Measurements from ENCODE around the gene UST. TPM values are rescaled to one million over a fixed set of nuclear protein-coding genes. Genes with fewer than 3 reads are reported as not detected.

Gene UST
- total RNA-seq, 1 experiment from 2014 or later = 3.9 TPM

DNA sequence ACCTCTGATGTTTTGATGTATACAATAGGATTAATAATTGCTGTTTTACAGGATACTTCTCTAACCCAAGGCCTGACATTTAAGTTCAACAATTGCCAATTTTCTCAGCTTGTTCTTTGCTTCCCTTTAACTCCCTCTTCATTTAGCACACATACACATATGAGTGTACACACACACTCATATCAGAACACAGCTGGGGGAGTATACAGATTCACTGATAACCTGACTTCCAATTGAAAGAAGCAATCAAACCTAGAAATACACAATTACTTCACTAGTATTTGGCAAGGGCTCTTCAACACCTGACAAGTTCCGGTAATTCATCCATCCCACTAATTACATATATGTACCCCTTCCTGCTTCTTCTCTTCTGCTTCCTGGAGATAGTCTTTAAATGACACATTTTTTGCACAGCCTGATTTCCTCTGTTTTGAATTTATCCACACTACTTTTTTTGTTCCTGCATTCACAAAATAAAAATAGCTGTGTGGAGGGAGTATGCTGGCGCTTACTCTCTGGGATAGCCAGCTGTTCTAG, 11.2 kb downstream of the UST start:
- CTCF ChIA-PET = no interaction called here
- Histone ChIP-seq H3K27me3 (ENCODE audit: low read length) (no peaks in the 10 kb centered on the region), H3K36me3 (ENCODE audit: low read depth, low read length) (no peaks in the 10 kb centered on the region), H3K27ac (ENCODE audit: low read length) (no peak overlapping the region), H2AFZ (ENCODE audit: low read length) (no peak overlapping the region), H3K4me1 (ENCODE audit: insufficient read depth, low read length) (no peaks in the 10 kb centered on the region), H3K4me2 (ENCODE audit: low read length) (no peak overlapping the region), H3F3A (ENCODE audit: low read length, unreplicated experiment) (no peaks in the 10 kb centered on the region), H3K9me2 (replicated peaks; ENCODE audit: low read length) (no peaks in the 10 kb centered on the region), H3K9ac (ENCODE audit: low read length) (no peak overlapping the region), H3K4me3 (ENCODE audit: low read length) (no peak overlapping the region), H4K20me1 (ENCODE audit: low read length) (no peaks in the 10 kb centered on the region), H3K79me2 (ENCODE audit: low read length) (no peaks in the 10 kb centered on the region), H3K9me3 (ENCODE audit: low read length) (no peaks in the 10 kb centered on the region)
- no peak for ATAC-seq
- POLR2A ChIA-PET (ENCODE audit: unreplicated experiment) = no interaction called here
- intact Hi-C loops (cut with micrococcal nuclease) = no loop called here
- no peak for DNase-seq
- no TSS peak for BruUV-seq (replicated peaks)
- TF ChIP-seq, protein P1, sequence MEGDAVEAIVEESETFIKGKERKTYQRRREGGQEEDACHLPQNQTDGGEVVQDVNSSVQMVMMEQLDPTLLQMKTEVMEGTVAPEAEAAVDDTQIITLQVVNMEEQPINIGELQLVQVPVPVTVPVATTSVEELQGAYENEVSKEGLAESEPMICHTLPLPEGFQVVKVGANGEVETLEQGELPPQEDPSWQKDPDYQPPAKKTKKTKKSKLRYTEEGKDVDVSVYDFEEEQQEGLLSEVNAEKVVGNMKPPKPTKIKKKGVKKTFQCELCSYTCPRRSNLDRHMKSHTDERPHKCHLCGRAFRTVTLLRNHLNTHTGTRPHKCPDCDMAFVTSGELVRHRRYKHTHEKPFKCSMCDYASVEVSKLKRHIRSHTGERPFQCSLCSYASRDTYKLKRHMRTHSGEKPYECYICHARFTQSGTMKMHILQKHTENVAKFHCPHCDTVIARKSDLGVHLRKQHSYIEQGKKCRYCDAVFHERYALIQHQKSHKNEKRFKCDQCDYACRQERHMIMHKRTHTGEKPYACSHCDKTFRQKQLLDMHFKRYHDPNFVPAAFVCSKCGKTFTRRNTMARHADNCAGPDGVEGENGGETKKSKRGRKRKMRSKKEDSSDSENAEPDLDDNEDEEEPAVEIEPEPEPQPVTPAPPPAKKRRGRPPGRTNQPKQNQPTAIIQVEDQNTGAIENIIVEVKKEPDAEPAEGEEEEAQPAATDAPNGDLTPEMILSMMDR (conservative IDR thresholded peaks at IDR 0.05; ENCODE audit: low read depth, low read length) = no peak
- TF ChIP-seq EZH2 (IDR thresholded peaks at IDR 0.05; ENCODE audit: low read length, unreplicated experiment) = no peak
- TF ChIP-seq EZH2phosphoT487 (IDR thresholded peaks at IDR 0.05; ENCODE audit: borderline replicate concordance, low read length) = no peak

DNA sequence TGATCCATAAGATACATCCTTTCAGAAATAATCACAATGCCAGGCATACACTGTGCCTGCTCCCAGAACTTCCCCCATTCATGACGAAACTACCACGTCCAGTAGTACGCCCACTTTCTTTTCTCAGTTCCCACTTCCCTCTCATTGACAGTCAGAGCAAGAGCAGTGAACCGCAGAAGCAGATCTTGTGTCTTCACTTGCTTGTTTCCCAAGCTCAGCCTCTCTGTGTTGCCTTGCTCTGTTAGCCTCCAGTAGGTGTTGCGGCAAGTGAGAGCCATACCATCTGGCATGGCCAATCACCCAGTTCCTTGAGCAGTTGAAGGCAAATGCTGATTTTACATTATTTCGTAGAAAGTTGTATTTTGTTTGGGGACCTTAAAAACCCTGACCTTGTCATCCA, 11.7 kb downstream of the UST start:
- TF ChIP-seq EZH2 (IDR thresholded peaks at IDR 0.05; ENCODE audit: low read length, unreplicated experiment) (no peak), EZH2phosphoT487 (IDR thresholded peaks at IDR 0.05; ENCODE audit: borderline replicate concordance, low read length) (no peak)
- TF ChIP-seq, protein P1 (conservative IDR thresholded peaks at IDR 0.05; ENCODE audit: low read depth, low read length) = no peak
- H3K36me3 ChIP-seq (ENCODE audit: low read depth, low read length) = no peaks in the 10 kb centered on the region
- H2AFZ ChIP-seq (ENCODE audit: low read length) = no peak overlapping the region
- no peak overlapping the region for H3K9ac ChIP-seq (ENCODE audit: low read length)
- CTCF ChIA-PET = no interaction called here
- no peaks in the 10 kb centered on the region for H3K79me2 ChIP-seq (ENCODE audit: low read length)
- ATAC-seq = no peak
- no peaks in the 10 kb centered on the region for H3K27me3 ChIP-seq (ENCODE audit: low read length)
- POLR2A ChIA-PET (ENCODE audit: unreplicated experiment) = no interaction called here
- no peaks in the 10 kb centered on the region for H3K4me1 ChIP-seq (ENCODE audit: insufficient read depth, low read length)
- no peaks in the 10 kb centered on the region for H4K20me1 ChIP-seq (ENCODE audit: low read length)
- no TSS peak for BruUV-seq (replicated peaks)
- no peak overlapping the region for H3K4me3 ChIP-seq (ENCODE audit: low read length)
- H3K27ac ChIP-seq (ENCODE audit: low read length) = no peak overlapping the region
- intact Hi-C loops (cut with micrococcal nuclease) = no loop called here
- no peak for DNase-seq
- no peaks in the 10 kb centered on the region for H3K9me2 ChIP-seq (replicated peaks; ENCODE audit: low read length)
- H3K4me2 ChIP-seq (ENCODE audit: low read length) = no peak overlapping the region
- no peaks in the 10 kb centered on the region for H3F3A ChIP-seq (ENCODE audit: low read length, unreplicated experiment)
- H3K9me3 ChIP-seq (ENCODE audit: low read length) = no peaks in the 10 kb centered on the region

DNA sequence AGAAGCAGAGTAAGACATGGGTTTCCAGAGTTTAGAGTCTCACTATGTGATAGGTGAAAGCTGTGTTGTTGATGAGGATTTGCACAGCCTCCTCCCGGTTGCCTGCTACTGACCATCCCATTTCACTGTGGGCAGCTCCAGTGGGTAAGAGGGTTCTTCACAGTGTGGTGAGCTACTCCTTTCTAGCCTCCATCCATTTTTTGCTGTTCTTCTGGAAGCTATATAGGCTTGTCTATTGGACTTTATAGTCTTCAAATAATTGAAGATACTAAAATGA, 13.4 kb downstream of the UST start:
- no peaks in the 10 kb centered on the region for H3K27me3 ChIP-seq (ENCODE audit: low read length)
- no peaks in the 10 kb centered on the region for H3K79me2 ChIP-seq (ENCODE audit: low read length)
- no peaks in the 10 kb centered on the region for H3K9me2 ChIP-seq (replicated peaks; ENCODE audit: low read length)
- no peaks in the 10 kb centered on the region for H3K36me3 ChIP-seq (ENCODE audit: low read depth, low read length)
- no peak overlapping the region for H3K4me3 ChIP-seq (ENCODE audit: low read length)
- BruUV-seq (replicated peaks) = no TSS peak
- no peaks in the 10 kb centered on the region for H3F3A ChIP-seq (ENCODE audit: low read length, unreplicated experiment)
- intact Hi-C loops (cut with micrococcal nuclease) = no loop called here
- ChIA-PET CTCF (no interaction called here), POLR2A (ENCODE audit: unreplicated experiment) (no interaction called here)
- H3K9ac ChIP-seq (ENCODE audit: low read length) = no peak overlapping the region
- DNase-seq (no peak), ATAC-seq (no peak)
- no peaks in the 10 kb centered on the region for H4K20me1 ChIP-seq (ENCODE audit: low read length)
- no peaks in the 10 kb centered on the region for H3K4me1 ChIP-seq (ENCODE audit: insufficient read depth, low read length)
- no peak overlapping the region for H3K4me2 ChIP-seq (ENCODE audit: low read length)
- no peak overlapping the region for H3K27ac ChIP-seq (ENCODE audit: low read length)
- H3K9me3 ChIP-seq (ENCODE audit: low read length) = no peaks in the 10 kb centered on the region
- H2AFZ ChIP-seq (ENCODE audit: low read length) = no peak overlapping the region
- TF ChIP-seq EZH2phosphoT487 (IDR thresholded peaks at IDR 0.05; ENCODE audit: borderline replicate concordance, low read length) (no peak), EZH2 (IDR thresholded peaks at IDR 0.05; ENCODE audit: low read length, unreplicated experiment) (no peak)
- TF ChIP-seq, protein P1 (conservative IDR thresholded peaks at IDR 0.05; ENCODE audit: low read depth, low read length) = no peak
